Mesothelial cell of epicardium (in vitro differentiated cells): ENCODE results near the gene ANKRD13D. TPM values are rescaled to one million over a fixed set of nuclear protein-coding genes. Genes with fewer than 3 reads are reported as not detected.
A peak's percentile ranks its signal among the peaks of the same experiment; 100 is the strongest.

Source experiments
- DNase-seq, 2 experiments: peaks; one replicate each; pipeline ENCODE4 v3.0.0; 2021; ENCODE audit warnings: low spot score in 2 of 2; ENCODE audit not compliant: unreplicated experiment in 2 of 2
- H3K27ac Mint-ChIP-seq: 2 replicates; pipeline ENCODE4 v1.8.0; 2021; ENCODE audit warnings: mixed read lengths
- H3K27me3 Mint-ChIP-seq: 2 replicates; pipeline ENCODE4 v1.8.0; 2021; ENCODE audit warnings: low read depth, mixed read lengths
- H3K36me3 Mint-ChIP-seq: 2 replicates; pipeline ENCODE4 v1.8.0; 2021; ENCODE audit warnings: mixed read lengths
- H3K4me1 Mint-ChIP-seq: 2 replicates; pipeline ENCODE4 v1.8.0; 2021; ENCODE audit warnings: mixed read lengths
- H3K4me3 Mint-ChIP-seq: 2 replicates; pipeline ENCODE4 v1.8.0; 2021; ENCODE audit warnings: mild to moderate bottlenecking, moderate library complexity, mixed read lengths
- H3K9me3 Mint-ChIP-seq: 2 replicates; pipeline ENCODE4 v1.8.0; 2021; ENCODE audit warnings: mixed read lengths
- CTCF ChIP-seq: fragments of 200-600 bp; sonication (generic); IDR thresholded peaks from one replicate; pipeline ENCODE4 v1.5.0; 2021; ENCODE audit warnings: antibody characterized with exemption; ENCODE audit not compliant: unreplicated experiment
- total RNA-seq: library from RNA; stranded (reverse); gene quantifications from 3 replicates; pipeline ENCODE4 v1.2.1, GENCODE V29; 2021

ANKRD13D gene
- total RNA-seq, 1 donor from 2014 or later = 76.5 TPM

- DNase-seq = no peak
- Mint-ChIP-seq H3K4me1 (peaks cover 9% of the 10 kb centered on the region), H3K27ac (no peak overlapping the region), H3K36me3 (peaks cover 5% of the 10 kb centered on the region), H3K4me3 (no peak overlapping the region), H3K27me3 (no peaks in the 10 kb centered on the region), H3K9me3 (no peaks in the 10 kb centered on the region)
- TF ChIP-seq CTCF = no peak
Observed at GRCh38 chr11:67309661-67310061, 20.6 kb downstream of the ANKRD13D start.

GRCh38 chr11:67310246-67311050 is 21.3 kb downstream of the ANKRD13D start:
- H3K36me3 Mint-ChIP-seq = peaks cover 5% of the 10 kb centered on the region
- TF ChIP-seq CTCF = no peak
- DNase-seq = no peak
- peaks cover 6% of the 10 kb centered on the region for H3K4me1 Mint-ChIP-seq
- no peak overlapping the region for H3K27ac Mint-ChIP-seq
- no peak overlapping the region for H3K4me3 Mint-ChIP-seq
- no peaks in the 10 kb centered on the region for H3K9me3 Mint-ChIP-seq
- no peaks in the 10 kb centered on the region for H3K27me3 Mint-ChIP-seq

- Mint-ChIP-seq H3K9me3 (no peaks in the 10 kb centered on the region), H3K36me3 (peaks cover 1% of the 10 kb centered on the region), H3K27me3 (no peaks in the 10 kb centered on the region), H3K4me3 (no peak overlapping the region), H3K4me1 (peaks cover 6% of the 10 kb centered on the region), H3K27ac (no peak overlapping the region)
- DNase-seq = no peak
- TF ChIP-seq CTCF = no peak
Observed at GRCh38 chr11:67311051-67311555, 22.0 kb downstream of the ANKRD13D start.

GRCh38 chr11:67311556-67312082 is 22.5 kb downstream of the ANKRD13D start:
- no peak overlapping the region for H3K4me3 Mint-ChIP-seq
- H3K4me1 Mint-ChIP-seq = peaks cover 6% of the 10 kb centered on the region
- H3K9me3 Mint-ChIP-seq = no peaks in the 10 kb centered on the region
- H3K27me3 Mint-ChIP-seq = no peaks in the 10 kb centered on the region
- H3K27ac Mint-ChIP-seq = no peak overlapping the region
- no peak for TF ChIP-seq CTCF
- no peak for DNase-seq
- peaks cover 1% of the 10 kb centered on the region for H3K36me3 Mint-ChIP-seq

GRCh38 chr11:67312187-67313021 is 23.3 kb downstream of the ANKRD13D start:
- Mint-ChIP-seq H3K4me3 (no peak overlapping the region), H3K27me3 (no peaks in the 10 kb centered on the region), H3K36me3 (peaks cover 1% of the 10 kb centered on the region), H3K4me1 (peaks cover 8% of the 10 kb centered on the region), H3K9me3 (no peaks in the 10 kb centered on the region), H3K27ac (peak overlapping the region; percentile 66)
- DNase-seq = no peak
- TF ChIP-seq CTCF = no peak
